C4-2B (cell line): ENCODE data around the gene HLTF.
A peak's percentile ranks its signal among the peaks of the same experiment; 100 is the strongest.

Experiments used
- ZFX ChIP-seq: fragments of 450-650 bp; IDR thresholded peaks from 2 replicates; pipeline ENCODE4 v1.6.1; 2017
- TF ChIP-seq, protein P1 (sequence below): fragments of 450-650 bp; conservative IDR thresholded peaks from 2 replicates; pipeline ENCODE4 v1.5.1; 2017; ENCODE audit warnings: mild to moderate bottlenecking

DNA sequence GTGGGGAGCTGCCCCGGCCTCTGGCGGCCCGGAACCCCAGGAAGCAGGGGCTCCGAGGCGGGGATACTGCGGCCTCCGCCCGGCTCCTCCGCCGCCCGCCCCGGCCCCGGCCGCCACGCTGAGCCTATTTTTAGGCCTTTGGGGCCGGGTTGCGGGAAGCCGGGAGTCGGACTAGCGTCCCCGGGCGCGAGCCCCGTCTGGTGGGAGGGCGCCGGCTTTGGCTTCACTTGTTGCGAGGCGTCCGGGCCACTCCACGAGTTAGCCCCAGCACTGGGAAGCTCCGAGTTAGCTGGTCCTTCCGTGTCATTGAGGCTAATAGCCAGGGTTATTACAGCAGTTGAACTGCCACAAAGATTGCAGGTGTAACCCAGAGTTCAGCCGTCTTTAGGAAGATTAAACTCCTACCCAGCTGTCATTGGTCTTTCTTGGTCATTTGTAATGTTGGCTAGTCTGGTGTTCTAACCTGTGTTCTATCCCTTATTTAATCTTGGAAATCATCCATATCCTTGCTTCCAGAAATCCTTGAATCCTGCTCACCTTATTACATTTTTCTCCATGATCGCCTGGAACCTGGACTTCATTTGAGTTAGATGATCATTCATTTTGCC is 94.2 kb downstream of the HLTF start:
- TF ChIP-seq, protein P1, sequence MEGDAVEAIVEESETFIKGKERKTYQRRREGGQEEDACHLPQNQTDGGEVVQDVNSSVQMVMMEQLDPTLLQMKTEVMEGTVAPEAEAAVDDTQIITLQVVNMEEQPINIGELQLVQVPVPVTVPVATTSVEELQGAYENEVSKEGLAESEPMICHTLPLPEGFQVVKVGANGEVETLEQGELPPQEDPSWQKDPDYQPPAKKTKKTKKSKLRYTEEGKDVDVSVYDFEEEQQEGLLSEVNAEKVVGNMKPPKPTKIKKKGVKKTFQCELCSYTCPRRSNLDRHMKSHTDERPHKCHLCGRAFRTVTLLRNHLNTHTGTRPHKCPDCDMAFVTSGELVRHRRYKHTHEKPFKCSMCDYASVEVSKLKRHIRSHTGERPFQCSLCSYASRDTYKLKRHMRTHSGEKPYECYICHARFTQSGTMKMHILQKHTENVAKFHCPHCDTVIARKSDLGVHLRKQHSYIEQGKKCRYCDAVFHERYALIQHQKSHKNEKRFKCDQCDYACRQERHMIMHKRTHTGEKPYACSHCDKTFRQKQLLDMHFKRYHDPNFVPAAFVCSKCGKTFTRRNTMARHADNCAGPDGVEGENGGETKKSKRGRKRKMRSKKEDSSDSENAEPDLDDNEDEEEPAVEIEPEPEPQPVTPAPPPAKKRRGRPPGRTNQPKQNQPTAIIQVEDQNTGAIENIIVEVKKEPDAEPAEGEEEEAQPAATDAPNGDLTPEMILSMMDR, result no peak
- TF ChIP-seq ZFX, result peak; percentile 83
